ENCODE measurements around the gene NR3C1.
A peak's percentile ranks its signal among the peaks of the same experiment; 100 is the strongest.

Gene NR3C1

GRCh38 chr5:143373076-143373475 is 30.4 kb downstream of the NR3C1 start:
- Mint-ChIP-seq H3K27me3 (ENCODE audit: low read depth) (no peaks in the 10 kb centered on the region), H3K36me3 (ENCODE audit: low read depth) (peaks cover 26% of the 10 kb centered on the region), H3K4me1 (ENCODE audit: low read depth) (peaks cover 21% of the 10 kb centered on the region), H3K9me3 (no peaks in the 10 kb centered on the region), H3K27ac (no peak overlapping the region), H3K4me3 (no peak overlapping the region)

DNA sequence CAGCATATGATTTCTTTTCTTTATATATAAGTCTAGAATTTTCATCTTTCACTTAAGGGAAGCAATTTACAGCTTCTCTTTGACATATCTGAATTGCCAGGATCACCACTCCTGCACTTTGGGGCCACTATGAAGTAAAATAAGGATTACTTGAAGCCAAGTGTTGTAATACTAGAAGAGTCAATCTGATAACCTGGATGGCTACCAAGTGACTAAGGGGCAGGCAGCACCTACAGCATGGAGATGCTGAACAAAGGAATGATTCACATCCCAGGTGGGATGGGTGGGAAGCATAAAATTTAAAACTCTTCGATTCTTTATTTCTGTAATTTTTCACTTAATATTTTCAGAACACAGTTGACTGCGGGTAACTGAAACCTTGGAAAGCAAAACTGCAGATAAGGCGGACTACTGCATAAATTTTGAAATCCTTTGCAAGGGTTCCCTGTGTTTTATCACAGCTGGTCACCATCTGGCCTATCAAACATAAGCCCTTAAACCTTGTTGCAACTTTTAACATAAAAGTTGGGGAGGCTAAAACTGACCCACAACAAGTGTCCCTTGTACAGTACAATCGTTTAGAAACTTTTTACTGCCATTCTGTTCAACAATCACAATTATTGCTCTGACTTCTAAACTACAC is 31.2 kb downstream of the NR3C1 start:
- H3K4me1 Mint-ChIP-seq (ENCODE audit: low read depth), result peaks cover 19% of the 10 kb centered on the region
- no peak overlapping the region for H3K4me3 Mint-ChIP-seq
- H3K36me3 Mint-ChIP-seq (ENCODE audit: low read depth), result peaks cover 26% of the 10 kb centered on the region
- H3K9me3 Mint-ChIP-seq, result no peaks in the 10 kb centered on the region
- H3K27ac Mint-ChIP-seq, result no peak overlapping the region
- no peaks in the 10 kb centered on the region for H3K27me3 Mint-ChIP-seq (ENCODE audit: low read depth)

DNA sequence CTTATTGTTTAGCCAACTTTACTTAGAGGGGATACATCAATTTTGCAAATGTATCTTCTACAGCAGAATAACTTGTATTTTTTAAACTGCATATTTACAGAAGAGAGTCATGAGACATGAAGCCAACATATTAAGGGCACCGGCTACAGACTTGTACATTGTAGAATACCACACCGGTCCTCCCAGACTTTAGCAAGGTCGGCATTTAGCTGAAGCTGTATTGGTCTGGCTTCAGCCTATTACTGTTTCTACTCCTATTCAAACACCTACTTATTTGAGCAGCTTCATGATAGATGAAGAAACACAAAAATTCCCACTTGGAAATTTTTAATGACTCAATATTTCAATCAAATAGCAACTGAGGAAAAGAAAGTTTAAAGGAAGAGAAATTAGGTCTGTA is 33.0 kb downstream of the NR3C1 start:
- no peaks in the 10 kb centered on the region for H3K27me3 Mint-ChIP-seq (ENCODE audit: low read depth)
- H3K9me3 Mint-ChIP-seq, result peaks cover 5% of the 10 kb centered on the region
- H3K36me3 Mint-ChIP-seq (ENCODE audit: low read depth), result peaks cover 37% of the 10 kb centered on the region
- no peak overlapping the region for H3K4me3 Mint-ChIP-seq
- H3K27ac Mint-ChIP-seq, result no peak overlapping the region
- peaks cover 19% of the 10 kb centered on the region for H3K4me1 Mint-ChIP-seq (ENCODE audit: low read depth)

DNA sequence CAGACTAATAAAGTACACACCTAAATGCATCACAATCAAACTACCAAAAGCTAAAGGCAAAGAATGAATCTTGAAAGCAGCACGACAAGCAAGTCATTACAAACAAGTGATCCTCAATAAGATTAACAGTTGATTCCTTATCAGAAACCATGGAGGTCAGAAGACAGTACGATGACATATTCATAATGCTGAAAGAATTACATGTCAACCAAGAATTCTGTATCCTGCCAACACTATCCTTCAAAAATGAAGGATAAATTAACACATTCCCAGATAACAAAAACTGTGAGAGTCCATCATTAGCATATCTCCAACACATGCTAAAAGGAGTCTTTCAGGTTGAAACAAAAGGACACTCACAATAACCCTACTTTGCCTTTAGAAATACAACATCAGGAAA is 39.4 kb downstream of the NR3C1 start:
- H3K9me3 Mint-ChIP-seq, result peaks cover 13% of the 10 kb centered on the region
- H3K27me3 Mint-ChIP-seq (ENCODE audit: low read depth), result no peaks in the 10 kb centered on the region
- no peak overlapping the region for H3K27ac Mint-ChIP-seq
- H3K4me1 Mint-ChIP-seq (ENCODE audit: low read depth), result peaks cover 37% of the 10 kb centered on the region
- H3K4me3 Mint-ChIP-seq, result no peak overlapping the region
- peaks cover 35% of the 10 kb centered on the region for H3K36me3 Mint-ChIP-seq (ENCODE audit: low read depth)

GRCh38 chr5:143362664-143363227 is 40.7 kb downstream of the NR3C1 start:
- Mint-ChIP-seq H3K27ac (no peak overlapping the region), H3K4me1 (ENCODE audit: low read depth) (peaks cover 38% of the 10 kb centered on the region), H3K27me3 (ENCODE audit: low read depth) (no peaks in the 10 kb centered on the region), H3K4me3 (no peak overlapping the region), H3K36me3 (ENCODE audit: low read depth) (peaks cover 29% of the 10 kb centered on the region), H3K9me3 (peaks cover 13% of the 10 kb centered on the region)

DNA sequence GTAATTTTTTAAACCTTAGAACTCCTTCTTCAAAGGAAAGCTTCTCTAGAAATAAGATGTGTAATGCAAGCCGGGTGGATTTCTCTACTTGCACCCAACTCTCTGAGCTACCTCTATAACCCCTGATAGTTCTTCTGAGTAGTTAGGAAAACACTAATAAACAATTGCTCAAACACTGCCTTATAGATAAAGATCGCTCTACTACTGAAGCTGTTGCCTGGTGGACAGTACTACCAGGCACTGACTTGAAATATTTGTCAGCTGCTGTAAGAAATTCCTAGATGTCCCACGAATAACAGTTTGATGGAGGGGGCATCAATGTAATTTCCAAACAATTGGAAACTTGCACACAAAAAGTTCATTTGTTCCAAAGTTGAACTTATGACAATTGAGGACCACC is 42.0 kb downstream of the NR3C1 start:
- H3K27ac Mint-ChIP-seq, result no peak overlapping the region
- peaks cover 24% of the 10 kb centered on the region for H3K36me3 Mint-ChIP-seq (ENCODE audit: low read depth)
- H3K4me1 Mint-ChIP-seq (ENCODE audit: low read depth), result peaks cover 36% of the 10 kb centered on the region
- H3K27me3 Mint-ChIP-seq (ENCODE audit: low read depth), result no peaks in the 10 kb centered on the region
- H3K9me3 Mint-ChIP-seq, result peaks cover 13% of the 10 kb centered on the region
- no peak overlapping the region for H3K4me3 Mint-ChIP-seq

GRCh38 chr5:143360755-143361154 is 42.7 kb downstream of the NR3C1 start:
- H3K4me1 Mint-ChIP-seq (ENCODE audit: low read depth), result peaks cover 35% of the 10 kb centered on the region
- H3K4me3 Mint-ChIP-seq, result no peak overlapping the region
- H3K9me3 Mint-ChIP-seq, result peaks cover 11% of the 10 kb centered on the region
- H3K27ac Mint-ChIP-seq, result no peak overlapping the region
- no peaks in the 10 kb centered on the region for H3K27me3 Mint-ChIP-seq (ENCODE audit: low read depth)
- H3K36me3 Mint-ChIP-seq (ENCODE audit: low read depth), result peaks cover 21% of the 10 kb centered on the region

DNA sequence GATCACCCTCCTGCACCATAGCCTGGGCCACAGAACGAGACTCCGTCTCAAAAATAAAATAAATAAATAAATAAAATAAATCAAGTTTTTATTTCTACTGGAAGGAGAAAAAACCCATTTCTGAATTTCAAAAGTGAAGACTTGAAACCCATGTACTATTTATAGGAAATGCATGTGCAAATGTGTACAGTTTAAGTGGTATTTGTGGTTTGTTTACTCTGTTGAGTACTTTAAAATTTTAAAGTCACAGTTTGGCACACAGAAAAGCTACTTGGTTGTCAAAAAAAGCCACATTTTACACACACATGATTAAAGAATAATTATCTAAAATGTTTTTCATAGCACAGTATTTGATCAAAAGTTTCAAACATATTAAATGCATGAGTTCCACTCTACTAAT is 43.6 kb downstream of the NR3C1 start:
- Mint-ChIP-seq H3K27me3 (ENCODE audit: low read depth) (no peaks in the 10 kb centered on the region), H3K9me3 (peaks cover 4% of the 10 kb centered on the region), H3K36me3 (ENCODE audit: low read depth) (peaks cover 18% of the 10 kb centered on the region), H3K4me3 (no peak overlapping the region), H3K4me1 (ENCODE audit: low read depth) (peaks cover 33% of the 10 kb centered on the region), H3K27ac (no peak overlapping the region)

DNA sequence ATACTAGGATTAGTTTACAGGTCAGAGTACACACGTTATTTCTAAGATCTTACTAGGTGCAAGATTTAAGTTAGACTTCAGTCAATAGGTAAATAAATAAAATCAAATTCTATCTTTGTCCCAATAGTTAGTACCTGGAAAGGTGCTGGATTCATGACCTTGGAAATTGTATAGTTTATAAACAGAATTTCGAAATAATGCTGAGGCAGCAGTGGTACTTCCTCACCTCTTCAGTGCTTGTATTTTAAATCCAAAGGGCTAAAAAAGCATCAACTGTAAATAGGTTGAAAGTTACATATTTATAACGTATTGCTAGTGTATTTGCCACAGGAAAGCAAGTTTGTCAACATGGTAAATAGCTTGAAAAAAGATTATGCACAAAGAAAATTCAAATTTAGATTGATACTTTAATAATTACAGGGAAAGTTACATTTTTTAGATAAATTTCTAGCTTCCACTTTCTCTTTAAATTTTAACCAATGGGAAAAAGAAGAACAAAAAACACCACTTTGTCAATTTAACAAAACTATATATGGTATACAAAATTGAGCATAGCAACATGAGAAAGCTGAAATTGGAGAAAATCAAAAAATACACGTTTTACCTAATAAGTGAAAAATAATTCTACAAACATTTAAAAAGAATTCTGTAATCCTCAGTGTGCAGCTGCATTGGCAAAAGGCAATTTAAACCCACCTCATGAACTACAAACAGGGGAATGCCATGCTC is 46.5 kb downstream of the NR3C1 start:
- H3K4me1 Mint-ChIP-seq (ENCODE audit: low read depth), result peaks cover 43% of the 10 kb centered on the region
- no peaks in the 10 kb centered on the region for H3K9me3 Mint-ChIP-seq
- peaks cover 10% of the 10 kb centered on the region for H3K36me3 Mint-ChIP-seq (ENCODE audit: low read depth)
- no peaks in the 10 kb centered on the region for H3K27me3 Mint-ChIP-seq (ENCODE audit: low read depth)
- no peak overlapping the region for H3K4me3 Mint-ChIP-seq
- H3K27ac Mint-ChIP-seq, result no peak overlapping the region

DNA sequence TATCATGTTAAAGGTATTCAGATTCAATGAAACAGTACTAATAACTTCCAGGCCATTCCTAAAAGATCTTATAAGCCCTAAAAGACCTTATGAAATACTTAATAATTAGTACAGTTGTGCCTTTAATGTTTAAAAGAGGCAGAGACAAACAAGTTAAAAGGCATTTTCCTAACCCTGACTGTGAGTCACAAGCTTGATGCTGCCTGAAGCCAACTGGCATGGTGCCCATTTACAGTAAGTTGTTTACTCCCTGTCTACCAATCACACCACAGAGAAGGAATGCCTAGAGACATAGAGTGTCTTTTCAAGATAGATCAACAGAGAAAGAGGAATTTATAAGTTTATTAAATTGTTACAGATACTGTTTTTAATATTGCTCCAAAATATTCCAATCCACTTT is 47.8 kb downstream of the NR3C1 start:
- no peaks in the 10 kb centered on the region for H3K9me3 Mint-ChIP-seq
- no peaks in the 10 kb centered on the region for H3K27me3 Mint-ChIP-seq (ENCODE audit: low read depth)
- H3K27ac Mint-ChIP-seq, result no peak overlapping the region
- H3K4me1 Mint-ChIP-seq (ENCODE audit: low read depth), result peaks cover 41% of the 10 kb centered on the region
- no peak overlapping the region for H3K4me3 Mint-ChIP-seq
- H3K36me3 Mint-ChIP-seq (ENCODE audit: low read depth), result peaks cover 9% of the 10 kb centered on the region

- Mint-ChIP-seq H3K4me1 (ENCODE audit: low read depth) (peaks cover 34% of the 10 kb centered on the region), H3K4me3 (peak overlapping the region; percentile 86), H3K27me3 (ENCODE audit: low read depth) (no peaks in the 10 kb centered on the region), H3K36me3 (ENCODE audit: low read depth) (peaks cover 9% of the 10 kb centered on the region), H3K9me3 (no peaks in the 10 kb centered on the region), H3K27ac (peak overlapping the region; percentile 90)
These were observed 49.5 kb downstream of the NR3C1 start for GRCh38 chr5:143354025-143354424.

GRCh38 chr5:143352691-143353090 is 50.8 kb downstream of the NR3C1 start:
- Mint-ChIP-seq H3K9me3 (no peaks in the 10 kb centered on the region), H3K4me3 (peak overlapping the region; percentile 86), H3K27me3 (ENCODE audit: low read depth) (no peaks in the 10 kb centered on the region), H3K36me3 (ENCODE audit: low read depth) (peaks cover 12% of the 10 kb centered on the region), H3K4me1 (ENCODE audit: low read depth) (peaks cover 35% of the 10 kb centered on the region), H3K27ac (peak overlapping the region; percentile 75)

DNA sequence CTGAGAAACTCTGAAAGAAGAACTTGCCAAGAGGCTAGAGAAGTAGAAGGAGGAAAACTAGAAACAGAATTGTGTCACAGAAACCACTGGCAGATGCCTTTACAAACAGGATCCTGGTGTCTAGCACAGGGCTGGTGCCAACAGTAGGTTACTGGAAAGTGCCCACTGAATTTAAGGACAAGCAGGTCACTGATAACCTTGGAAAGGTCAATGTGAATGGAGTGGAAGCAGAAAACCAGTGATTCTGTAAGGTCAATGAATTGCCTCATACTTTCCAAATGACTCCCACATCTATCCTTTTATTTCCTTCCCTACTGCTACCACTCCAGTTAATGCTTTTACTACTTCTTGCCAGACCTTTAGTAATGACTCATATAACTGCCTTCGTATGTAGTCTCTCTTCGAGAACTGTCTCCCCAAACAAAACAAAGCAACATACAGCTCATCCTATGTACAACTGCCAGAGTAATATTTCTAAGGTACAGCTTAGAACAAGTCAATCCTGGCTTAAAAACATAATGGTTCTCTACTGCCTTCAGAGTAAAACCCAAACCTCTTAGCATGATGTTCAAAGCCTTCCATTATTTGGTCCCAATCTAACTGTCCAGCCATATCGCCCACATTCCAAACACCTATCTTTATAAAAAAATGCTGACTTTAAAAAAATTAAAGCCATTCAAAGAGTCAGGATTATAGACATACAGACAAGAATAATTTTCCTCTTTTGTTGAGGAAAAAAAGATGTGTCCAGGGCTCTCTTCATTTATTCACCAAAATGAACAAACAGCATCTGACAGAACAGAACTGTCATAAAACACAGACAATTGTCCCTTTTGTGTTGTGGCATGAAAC is 52.5 kb downstream of the NR3C1 start:
- H3K9me3 Mint-ChIP-seq, result no peaks in the 10 kb centered on the region
- H3K4me3 Mint-ChIP-seq, result no peak overlapping the region
- no peaks in the 10 kb centered on the region for H3K27me3 Mint-ChIP-seq (ENCODE audit: low read depth)
- H3K4me1 Mint-ChIP-seq (ENCODE audit: low read depth), result peaks cover 40% of the 10 kb centered on the region
- H3K36me3 Mint-ChIP-seq (ENCODE audit: low read depth), result peaks cover 12% of the 10 kb centered on the region
- H3K27ac Mint-ChIP-seq, result no peak overlapping the region

GRCh38 chr5:143350341-143350740 is 53.1 kb downstream of the NR3C1 start:
- Mint-ChIP-seq H3K27ac (no peak overlapping the region), H3K27me3 (ENCODE audit: low read depth) (no peaks in the 10 kb centered on the region), H3K4me1 (ENCODE audit: low read depth) (peaks cover 39% of the 10 kb centered on the region), H3K4me3 (no peak overlapping the region), H3K36me3 (ENCODE audit: low read depth) (peaks cover 12% of the 10 kb centered on the region), H3K9me3 (no peaks in the 10 kb centered on the region)
